SK-N-DZ (cell line): ENCODE data around the gene MX1. TPM values are rescaled to one million over a fixed set of nuclear protein-coding genes. Genes with fewer than 3 reads are reported as not detected.

Experiments used
- DNase-seq: peaks from one replicate; pipeline ENCODE4 v3.0.0-alpha.2; 2015; ENCODE audit warnings: low spot score
- polyA plus RNA-seq, 2 experiments: library from polyadenylated mRNA; depleted of rRNA; stranded (reverse); fragments of >200 nt; gene quantifications; 2 replicates each; pipeline ENCODE4 v1.2.3, GENCODE V29; 2014

The MX1 gene, protein sequence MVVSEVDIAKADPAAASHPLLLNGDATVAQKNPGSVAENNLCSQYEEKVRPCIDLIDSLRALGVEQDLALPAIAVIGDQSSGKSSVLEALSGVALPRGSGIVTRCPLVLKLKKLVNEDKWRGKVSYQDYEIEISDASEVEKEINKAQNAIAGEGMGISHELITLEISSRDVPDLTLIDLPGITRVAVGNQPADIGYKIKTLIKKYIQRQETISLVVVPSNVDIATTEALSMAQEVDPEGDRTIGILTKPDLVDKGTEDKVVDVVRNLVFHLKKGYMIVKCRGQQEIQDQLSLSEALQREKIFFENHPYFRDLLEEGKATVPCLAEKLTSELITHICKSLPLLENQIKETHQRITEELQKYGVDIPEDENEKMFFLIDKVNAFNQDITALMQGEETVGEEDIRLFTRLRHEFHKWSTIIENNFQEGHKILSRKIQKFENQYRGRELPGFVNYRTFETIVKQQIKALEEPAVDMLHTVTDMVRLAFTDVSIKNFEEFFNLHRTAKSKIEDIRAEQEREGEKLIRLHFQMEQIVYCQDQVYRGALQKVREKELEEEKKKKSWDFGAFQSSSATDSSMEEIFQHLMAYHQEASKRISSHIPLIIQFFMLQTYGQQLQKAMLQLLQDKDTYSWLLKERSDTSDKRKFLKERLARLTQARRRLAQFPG
- polyA plus RNA-seq (2014; cell fraction: cytosol; rRNA removed) = not detected in 2 replicates
- polyA plus RNA-seq (2014; cell fraction: nucleus; rRNA removed) = not detected in 2 replicates

DNA sequence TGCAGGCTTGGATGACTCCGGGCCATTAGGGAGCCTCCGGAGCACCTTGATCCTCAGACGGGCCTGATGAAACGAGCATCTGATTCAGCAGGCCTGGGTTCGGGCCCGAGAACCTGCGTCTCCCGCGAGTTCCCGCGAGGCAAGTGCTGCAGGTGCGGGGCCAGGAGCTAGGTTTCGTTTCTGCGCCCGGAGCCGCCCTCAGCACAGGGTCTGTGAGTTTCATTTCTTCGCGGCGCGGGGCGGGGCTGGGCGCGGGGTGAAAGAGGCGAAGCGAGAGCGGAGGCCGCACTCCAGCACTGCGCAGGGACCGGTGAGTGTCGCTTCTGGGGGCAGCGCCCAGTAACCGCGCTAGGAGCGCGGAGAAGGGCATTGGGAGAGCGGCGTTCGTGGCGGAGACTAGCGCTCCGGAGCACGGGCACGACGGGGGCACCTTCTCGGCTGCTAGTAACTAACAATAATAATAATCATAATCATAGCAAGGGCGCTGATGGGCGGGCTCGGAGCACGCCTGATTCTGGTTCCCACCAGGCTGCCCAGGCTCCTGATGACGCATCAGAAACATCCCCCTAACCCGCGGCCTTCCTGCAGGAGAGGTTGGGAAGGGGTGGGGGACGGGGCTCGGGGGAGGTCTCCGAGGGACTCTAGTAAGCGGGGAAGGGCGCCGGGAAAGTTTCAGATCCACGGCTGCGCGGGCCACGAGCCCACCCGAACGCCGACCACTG, at the start of gene MX1:
Gene MX1, plus strand, starts transcription at position 286 of the 722 bp plus-strand sequence. CDS start 5,832 bp downstream, outside the sequence.
- no peak for DNase-seq

DNA sequence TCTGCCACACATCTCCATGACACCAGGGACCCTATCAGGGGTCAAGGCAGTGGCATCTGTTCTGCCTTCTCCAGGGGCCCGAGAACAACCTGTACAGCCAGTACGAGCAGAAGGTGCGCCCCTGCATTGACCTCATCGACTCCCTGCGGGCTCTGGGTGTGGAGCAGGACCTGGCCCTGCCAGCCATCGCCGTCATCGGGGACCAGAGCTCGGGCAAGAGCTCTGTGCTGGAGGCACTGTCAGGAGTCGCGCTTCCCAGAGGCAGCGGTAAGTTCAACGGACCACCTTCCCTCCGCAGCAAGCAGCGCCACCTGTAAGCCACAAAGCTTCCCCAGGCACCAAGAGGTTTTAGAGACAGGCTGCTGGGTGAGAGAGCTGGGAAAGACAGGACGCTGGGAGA, 48.3 kb upstream of the MX1 start:
- no peak for DNase-seq

DNA sequence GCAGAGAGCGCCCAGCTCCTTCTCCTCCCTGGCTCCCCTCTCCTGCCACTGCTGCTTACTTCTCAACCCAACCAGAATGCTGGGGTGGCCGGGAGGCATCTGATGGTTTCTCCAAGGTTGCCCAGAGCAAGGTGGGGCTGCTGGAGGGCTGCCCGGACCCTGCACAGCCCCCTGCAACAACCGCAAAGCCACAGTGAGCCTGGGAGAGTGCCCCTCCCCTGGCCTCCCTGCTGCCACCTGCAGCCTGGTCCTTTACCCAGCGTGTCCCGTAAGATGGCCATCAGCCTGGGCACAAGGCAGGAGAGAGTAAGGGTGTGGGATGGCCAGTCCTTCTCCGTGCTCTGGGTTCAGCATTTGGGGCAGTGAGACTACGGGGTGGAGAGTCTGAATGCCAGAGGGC, 47.2 kb upstream of the MX1 start:
- DNase-seq = no peak

DNA sequence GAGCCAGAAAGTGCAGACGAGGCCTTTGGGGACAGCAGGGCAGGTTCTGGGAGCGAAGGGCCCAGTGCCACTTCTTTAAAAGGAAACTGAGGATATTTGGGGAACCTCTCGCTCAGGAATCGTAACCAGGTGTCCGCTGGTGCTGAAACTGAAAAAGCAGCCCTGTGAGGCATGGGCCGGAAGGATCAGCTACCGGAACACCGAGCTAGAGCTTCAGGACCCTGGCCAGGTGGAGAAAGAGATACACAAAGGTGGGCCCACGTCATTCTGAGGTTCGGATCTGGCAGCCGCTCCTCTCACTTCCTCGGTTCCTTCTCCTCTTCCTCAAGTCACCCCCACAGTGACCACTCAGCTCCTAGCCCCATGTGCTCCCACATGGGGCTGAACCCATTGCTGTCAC, 46.1 kb upstream of the MX1 start:
- DNase-seq = no peak

DNA sequence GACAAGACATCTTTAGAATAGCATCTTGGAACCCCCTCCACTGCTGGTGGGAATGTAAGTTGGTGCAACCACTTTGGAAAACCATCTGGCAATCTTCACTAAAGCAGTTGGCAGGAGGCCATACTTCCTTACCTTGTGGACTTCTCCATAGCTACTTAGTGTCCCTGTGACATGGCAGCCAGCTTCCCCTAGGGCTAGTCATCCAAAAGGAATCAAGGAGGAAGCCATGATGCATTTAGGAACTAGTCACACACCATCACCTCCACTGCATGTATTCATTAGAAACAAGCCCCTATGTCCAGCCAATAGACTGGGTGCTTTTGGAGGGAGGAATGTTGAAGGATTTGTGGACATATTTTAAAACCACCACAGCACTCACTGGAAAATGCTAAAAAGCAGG, 44.3 kb upstream of the MX1 start:
- DNase-seq = no peak

DNA sequence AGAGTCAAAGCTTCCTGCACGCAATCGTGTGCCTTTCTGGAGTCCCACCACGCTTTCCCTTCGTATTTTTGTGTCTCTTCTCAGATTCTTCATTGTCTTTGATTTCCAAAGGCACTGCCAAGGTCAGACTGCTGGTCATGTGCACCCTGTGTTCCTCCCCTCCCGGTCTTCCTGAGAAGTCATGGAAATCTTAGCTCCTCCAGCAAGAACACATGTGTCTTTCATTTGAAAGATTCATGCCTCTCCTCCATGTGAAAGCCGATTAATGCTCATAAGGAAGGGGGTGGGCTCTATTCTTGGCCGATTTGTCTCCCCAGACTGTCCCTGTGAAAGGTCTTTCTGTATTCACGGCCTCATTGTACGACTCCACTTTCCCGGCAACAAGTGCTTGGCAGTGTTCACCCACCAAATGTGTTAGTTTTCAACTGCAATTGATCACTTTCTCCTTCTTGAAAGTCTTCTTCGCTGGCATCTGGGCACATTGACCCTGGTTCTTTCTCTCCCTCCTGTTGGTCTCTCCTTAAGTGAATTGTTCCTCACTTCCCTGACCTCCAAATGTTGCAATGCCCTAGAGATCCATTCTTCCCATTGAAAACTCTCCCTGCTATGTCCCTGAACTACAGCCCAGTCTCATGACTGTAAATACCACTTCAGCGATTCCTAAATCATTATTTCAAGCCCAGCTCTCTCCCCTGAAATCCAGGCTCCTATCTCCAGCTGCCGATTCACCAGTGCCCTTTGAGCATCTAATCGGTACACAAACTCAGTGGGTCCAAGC, 38.8 kb upstream of the MX1 start:
- DNase-seq = no peak

DNA sequence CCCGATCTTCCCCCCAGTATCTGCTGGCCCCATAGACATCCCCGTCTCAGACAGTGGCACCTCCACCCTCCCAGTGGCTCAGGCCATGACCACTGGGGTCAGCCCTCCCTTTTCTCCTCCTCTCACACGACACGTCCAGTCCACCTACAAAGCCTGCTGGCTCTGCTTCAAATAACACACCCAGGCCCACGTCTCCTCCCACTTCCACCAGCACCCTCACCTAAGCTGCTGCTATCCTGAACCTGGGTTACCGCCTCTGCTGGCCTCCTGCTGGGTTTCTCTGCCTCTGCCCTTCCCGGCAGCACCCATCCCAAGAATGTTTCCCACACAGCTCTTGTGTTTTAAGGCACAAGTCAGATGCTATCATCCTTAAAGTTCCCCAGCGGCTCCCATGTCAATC, 38.2 kb upstream of the MX1 start:
- DNase-seq = no peak

DNA sequence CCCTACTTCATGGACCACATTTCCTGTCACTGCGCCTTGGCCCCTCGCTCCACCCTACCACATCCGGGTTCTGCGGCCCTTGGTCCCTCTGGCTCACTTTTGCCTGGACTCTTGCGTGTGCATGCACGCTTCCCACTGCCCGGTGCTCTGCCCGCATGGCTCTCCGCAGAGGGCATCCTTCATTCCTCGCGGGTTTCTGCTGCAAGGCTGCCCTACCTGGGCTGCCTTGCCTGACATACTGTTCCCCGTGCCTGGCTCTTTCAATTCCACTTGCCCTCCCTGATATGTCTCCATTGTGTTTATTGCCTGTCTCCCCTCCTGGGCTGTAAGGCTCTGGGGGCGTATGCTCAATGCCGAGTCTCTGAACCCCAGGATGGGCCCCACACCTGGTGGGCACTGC, 37.8 kb upstream of the MX1 start:
- DNase-seq = no peak

DNA sequence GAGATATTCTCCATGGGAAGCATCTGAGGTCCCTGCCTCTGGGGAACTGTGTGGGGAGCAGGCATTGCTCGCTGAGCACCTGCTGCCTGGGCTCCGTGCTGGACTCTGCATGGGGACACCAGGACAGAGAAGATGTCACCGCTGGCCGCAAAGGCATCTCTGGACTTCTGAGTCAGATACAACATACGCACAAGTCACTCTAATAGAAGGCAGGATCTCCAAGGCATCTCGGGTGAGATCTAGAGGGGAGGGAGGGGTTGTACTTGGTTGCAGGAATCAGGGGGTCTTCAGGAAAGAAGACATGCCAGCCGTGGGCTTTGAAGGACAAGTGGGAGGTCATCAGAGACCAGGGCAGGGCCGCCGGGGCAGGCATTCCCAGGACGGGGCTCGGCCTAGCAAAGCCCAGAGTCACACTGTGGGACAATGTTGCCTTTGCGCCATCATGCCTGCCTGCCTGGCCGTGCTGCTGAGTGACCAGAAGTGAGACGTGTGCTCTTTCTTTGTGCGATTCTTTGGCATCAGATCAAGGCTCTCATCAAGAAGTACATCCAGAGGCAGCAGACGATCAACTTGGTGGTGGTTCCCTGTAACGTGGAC, 35.9 kb upstream of the MX1 start:
- DNase-seq = no peak

DNA sequence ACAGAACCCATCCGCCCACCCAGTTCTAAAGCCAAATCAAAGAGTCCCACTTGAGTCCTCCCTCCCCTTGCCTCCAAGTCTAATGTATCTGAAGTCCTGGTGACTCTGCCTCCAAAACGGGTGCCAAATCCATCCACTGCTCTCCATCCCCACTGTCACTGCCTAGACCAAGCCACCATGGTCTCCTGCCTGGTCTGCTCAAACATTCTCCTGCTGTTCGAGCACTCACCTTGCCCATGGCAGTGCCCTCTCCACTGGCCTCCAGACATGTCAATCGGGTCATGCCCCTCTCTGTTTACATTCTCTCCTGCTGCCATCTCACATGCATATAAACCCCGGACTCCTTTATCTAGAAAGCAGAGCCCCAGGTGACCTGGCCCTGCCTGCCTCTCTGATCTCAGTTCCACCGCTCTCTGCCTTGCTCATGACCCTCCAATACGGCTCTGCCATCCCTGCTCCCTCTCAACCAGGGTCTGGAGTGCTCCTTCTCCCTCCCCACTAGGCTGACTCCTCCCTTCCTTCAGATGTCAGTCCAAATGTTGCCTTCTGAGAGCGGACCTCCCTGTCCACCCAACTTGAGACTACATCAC, 32.1 kb upstream of the MX1 start:
- no peak for DNase-seq

DNA sequence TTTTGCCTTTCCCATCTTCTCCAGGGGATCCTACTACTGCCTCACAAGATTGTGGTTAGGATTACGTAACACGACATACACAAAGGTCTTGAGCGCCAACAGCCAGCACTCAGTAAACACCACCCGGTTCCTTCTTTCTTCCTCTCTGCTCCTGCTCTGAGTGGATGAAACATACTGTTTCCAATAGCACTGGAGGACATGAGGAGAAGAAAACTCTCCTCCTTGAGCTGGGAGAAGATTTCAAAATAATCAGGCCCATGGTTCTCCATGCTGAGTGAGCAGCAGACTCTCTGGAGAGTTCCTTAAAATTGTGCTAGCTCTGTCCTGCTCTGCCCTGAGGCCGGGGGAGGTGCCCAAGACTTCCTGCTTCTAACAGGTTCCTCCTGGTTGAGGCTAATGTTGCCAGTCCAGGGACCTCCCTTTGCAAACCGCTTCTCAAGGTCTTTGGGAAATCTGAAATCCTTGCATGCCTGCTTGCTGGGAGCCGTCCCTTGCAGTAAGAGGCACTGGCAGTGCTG, 29.4 kb upstream of the MX1 start:
- no peak for DNase-seq

DNA sequence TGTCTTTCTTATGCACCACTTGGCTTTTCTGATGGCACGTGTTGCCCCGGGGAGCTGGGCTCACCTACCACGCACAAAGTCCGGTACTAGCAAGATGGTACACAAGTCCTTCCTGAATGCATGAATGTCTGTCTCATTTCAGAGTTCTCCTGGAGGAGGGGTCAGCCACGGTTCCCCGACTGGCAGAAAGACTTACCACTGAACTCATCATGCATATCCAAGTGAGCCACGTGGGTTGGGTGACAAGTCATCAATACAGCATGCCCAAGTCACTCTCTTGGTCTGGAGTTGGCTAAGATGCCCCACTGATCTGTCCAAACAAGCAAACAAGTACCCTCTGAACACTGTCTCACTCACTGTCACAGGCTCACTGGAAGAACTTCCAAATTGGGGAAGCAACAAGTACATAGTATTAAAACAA, 28.6 kb upstream of the MX1 start:
- DNase-seq = no peak

DNA sequence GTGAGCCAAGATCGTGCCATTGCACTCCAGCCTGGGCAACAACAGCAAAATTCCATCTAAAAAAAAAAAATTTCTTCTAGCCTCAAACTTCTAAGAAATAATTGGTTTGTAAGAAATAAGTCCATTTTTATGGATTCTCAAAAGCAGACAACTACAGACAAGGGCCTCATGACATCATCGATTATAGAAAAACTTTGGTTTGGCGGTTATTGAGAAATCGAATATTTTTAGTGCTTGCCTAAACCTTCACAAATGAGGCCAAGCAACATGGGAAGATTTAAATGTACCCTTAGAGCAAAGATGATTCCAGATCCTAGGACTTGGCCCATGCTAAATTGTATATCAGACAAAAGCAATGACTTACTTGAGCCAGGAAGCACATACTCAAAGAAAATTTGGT, 27.8 kb upstream of the MX1 start:
- DNase-seq = no peak

DNA sequence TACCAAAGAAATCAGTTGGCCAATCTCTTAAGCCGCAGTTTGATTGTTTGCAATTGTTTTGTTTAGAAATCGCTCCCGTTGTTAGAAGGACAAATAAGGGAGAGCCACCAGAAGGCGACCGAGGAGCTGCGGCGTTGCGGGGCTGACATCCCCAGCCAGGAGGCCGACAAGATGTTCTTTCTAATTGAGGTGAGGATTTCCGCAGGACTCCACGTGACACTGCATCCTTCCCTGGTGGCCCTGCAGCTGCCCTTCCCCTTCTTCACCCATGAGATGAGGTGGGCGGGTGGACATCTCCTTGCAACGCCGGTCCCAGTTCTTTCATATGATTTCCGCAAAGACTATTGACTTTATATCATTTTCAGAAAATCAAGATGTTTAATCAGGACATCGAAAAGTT, 27.2 kb upstream of the MX1 start:
- no peak for DNase-seq

DNA sequence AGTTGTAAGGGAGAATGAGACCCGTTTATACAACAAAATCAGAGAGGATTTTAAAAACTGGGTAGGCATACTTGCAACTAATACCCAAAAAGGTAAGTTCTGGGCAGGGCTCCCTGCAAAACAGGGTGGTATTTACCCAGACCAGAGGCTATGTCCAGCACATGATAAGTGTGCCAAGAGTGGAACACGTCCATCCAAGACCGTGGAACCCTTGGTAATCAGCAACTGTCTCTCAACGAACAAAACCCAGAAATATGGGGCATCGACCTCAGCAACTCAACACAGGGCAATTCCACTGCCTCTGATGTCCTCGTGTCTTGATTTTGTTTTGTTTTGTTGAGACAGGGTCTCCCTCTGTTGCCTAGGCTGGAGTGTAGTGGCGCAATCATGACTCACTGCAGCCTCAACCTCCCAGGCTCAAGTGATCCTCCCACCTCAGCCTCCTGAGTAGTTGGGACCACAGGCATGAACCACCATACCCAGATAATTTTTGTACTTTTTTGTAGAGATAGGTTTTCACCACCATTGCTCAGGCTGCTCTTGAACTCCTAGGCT, 26.7 kb upstream of the MX1 start:
- DNase-seq = no peak

DNA sequence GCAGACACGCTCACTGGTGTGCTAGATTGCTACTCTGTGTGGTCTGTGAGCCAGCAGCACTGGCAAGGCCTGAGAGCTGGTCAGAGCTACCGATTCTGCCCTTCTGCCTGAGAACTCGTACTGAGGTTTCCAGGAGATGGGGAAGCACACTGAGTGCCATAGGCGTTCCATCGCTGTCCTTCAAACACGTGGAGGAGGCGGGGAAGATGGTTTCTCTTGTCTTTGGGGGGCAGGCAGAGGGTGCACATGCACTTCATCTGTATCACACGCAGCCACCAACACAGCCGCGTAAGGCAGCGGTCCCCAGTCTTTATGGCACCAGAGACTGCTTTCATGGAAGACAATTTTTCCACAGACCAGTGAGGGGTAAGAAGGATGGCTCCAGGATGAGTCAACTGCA, 23.8 kb upstream of the MX1 start:
- DNase-seq = no peak

DNA sequence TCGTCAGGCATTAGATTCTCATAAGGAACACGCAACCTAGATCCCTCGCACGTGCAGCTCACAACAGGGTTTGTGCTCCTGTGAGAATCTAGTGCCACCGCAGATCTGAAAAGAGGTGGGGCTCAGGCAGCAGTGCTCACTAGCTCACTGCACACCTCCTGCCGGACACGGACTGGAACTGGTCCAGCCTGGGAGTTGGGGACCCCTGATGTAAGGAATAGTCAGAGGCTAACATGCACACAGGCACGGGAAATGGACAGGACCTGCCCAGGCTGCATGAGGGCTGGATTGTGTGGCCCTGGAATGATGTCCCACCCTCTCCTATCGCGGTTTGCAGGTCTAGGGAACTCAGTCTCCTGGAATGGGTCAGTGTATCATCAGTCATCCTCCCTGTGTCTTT, 23.2 kb upstream of the MX1 start:
- no peak for DNase-seq

DNA sequence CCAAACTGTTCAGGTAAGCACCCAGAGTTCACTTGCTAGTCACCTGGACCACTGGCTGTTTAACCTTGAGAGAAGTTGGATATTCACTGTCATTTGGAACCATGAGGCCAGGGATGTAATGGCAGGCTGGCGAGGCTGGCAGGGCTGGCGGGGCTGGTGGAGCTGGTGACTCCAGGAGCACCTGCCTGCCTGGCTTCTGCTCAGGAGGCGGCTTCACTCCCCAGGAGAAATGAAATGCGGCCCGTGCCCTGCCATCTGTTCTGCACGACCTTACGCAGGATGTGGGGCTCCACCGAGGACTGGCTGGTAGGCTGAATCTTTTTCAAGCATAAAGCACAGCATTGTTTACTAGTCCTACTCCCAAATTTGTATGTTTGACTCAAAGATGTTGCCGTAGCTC, 22.7 kb upstream of the MX1 start:
- DNase-seq = no peak

DNA sequence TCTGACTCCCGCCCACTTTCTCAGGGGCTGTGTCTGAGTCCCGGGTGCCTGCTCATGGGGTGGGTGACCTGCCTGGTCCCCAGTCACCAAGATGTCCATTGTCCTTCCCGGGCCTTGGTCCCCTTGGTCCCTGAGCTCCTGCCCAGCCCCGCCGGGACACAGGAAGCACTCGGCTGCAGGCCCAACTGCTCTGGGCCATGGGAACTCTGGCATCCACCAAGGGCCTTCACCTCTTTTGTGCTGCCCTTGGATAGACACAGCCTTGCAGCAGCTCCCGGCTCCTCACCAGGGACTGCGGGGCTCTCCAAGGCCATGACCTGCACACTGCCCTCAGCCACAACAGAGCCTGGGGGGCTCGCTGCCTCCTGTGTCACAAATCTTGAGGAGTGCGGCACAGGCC, 22.1 kb upstream of the MX1 start:
- no peak for DNase-seq

DNA sequence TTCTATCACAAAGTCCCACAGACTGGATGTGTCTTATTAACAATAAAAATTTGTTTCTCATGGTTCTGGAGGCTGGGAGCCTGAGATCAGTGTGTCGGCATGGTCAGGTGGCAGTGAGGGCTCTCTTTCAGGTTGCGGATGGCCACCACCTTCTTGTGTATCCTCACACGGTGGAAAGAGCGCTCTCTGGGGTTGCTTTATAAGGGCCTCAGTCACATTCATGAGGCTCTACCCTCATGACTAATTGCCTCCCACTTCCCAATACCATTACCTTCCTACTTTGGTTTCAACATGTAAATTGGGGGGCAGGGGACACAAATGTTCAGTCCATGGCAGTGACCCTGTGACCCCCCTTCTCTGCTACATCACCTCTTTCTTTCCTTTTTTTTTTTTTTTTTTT, 20.7 kb upstream of the MX1 start:
- DNase-seq = no peak
